ENCODE measurements around the gene CYP4F22.

DNA sequence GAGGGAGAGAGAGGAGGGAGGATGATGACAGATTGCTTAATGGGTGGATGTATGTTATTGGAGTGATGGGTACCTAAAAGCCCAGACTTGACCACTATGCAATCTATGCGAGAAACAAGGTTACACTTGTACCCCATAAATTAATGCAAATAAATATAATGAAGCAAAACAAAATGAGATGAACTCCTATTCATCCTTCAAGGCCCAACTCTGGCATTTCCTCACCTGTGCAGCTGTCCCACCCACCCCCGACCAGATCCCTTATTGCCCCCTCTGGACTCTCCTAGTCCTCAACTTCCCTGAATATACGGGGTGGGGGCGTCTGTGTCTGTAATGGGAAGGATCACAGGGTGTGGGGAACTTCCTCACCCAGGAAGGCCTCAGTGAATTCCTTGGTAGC, 33.2 kb upstream of the CYP4F22 start:
- TF ChIP-seq POLR2AphosphoS5 (IDR thresholded peaks at IDR 0.05) = no peak
- TF ChIP-seq, protein P1, sequence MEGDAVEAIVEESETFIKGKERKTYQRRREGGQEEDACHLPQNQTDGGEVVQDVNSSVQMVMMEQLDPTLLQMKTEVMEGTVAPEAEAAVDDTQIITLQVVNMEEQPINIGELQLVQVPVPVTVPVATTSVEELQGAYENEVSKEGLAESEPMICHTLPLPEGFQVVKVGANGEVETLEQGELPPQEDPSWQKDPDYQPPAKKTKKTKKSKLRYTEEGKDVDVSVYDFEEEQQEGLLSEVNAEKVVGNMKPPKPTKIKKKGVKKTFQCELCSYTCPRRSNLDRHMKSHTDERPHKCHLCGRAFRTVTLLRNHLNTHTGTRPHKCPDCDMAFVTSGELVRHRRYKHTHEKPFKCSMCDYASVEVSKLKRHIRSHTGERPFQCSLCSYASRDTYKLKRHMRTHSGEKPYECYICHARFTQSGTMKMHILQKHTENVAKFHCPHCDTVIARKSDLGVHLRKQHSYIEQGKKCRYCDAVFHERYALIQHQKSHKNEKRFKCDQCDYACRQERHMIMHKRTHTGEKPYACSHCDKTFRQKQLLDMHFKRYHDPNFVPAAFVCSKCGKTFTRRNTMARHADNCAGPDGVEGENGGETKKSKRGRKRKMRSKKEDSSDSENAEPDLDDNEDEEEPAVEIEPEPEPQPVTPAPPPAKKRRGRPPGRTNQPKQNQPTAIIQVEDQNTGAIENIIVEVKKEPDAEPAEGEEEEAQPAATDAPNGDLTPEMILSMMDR (IDR thresholded peaks at IDR 0.05) = no peak
